Neuronal stem cell (in vitro differentiated cells): ENCODE measurements around the gene FBXO10.

ENCODE experiments used
- DNase-seq: peaks from one replicate; pipeline ENCODE4 v3.0.0-alpha.2; 2013; ENCODE audit warnings: low spot score
- H2AFZ ChIP-seq: one replicate; pipeline ENCODE4 v1.6.1; 2013; ENCODE audit warnings: mild to moderate bottlenecking, low read length, inconsistent platforms
- H2AK5ac ChIP-seq: 2 replicates; pipeline ENCODE4 v1.6.1; 2013; ENCODE audit warnings: low read depth, mild to moderate bottlenecking, inconsistent platforms, low read length, moderate library complexity, mixed read lengths
- H2BK120ac ChIP-seq: 2 replicates; pipeline ENCODE4 v1.6.1; 2013; ENCODE audit warnings: low read depth, mild to moderate bottlenecking, inconsistent platforms, low read length, moderate library complexity, mixed read lengths
- H2BK12ac ChIP-seq: one replicate; pipeline ENCODE4 v1.6.1; 2013; ENCODE audit warnings: low read length, inconsistent platforms
- H2BK15ac ChIP-seq: 2 replicates; pipeline ENCODE4 v1.6.1; 2013; ENCODE audit warnings: mild to moderate bottlenecking, low read length, inconsistent platforms, mixed read lengths
- H2BK5ac ChIP-seq: one replicate; pipeline ENCODE4 v1.6.1; 2013; ENCODE audit warnings: inconsistent platforms, mild to moderate bottlenecking, low read length, moderate library complexity
- H3K14ac ChIP-seq: one replicate; pipeline ENCODE4 v1.6.1; 2013; ENCODE audit warnings: low read length, inconsistent platforms
- H3K18ac ChIP-seq: 2 replicates; pipeline ENCODE4 v1.6.1; 2013; ENCODE audit warnings: low read length, inconsistent platforms
- H3K23ac ChIP-seq: 2 replicates; pipeline ENCODE4 v1.6.1; 2013; ENCODE audit warnings: low read depth, mild to moderate bottlenecking, mixed read lengths, low read length, inconsistent platforms; ENCODE audit not compliant: poor library complexity
- H3K27ac ChIP-seq: replicated peaks from 3 replicates; pipeline ENCODE4 v1.5.1; 2013; ENCODE audit warnings: low read length, inconsistent platforms
- H3K27me3 ChIP-seq, 3 experiments: 2 replicates each; pipeline ENCODE4 v1.6.1; 2013; ENCODE audit warnings: low read length in 3 of 3, mild to moderate bottlenecking in 2 of 3, inconsistent platforms in 1 of 3, low read depth in 1 of 3, mixed read lengths in 1 of 3, moderate library complexity in 1 of 3; ENCODE audit not compliant: control insufficient read depth in 3 of 3, insufficient read depth in 3 of 3
- H3K36me3 ChIP-seq, 2 donors: replicated peaks in 1 of 2; 2 replicates each; pipeline ENCODE4 v1.6.1; 2013; ENCODE audit warnings: low read length in 2 of 2; ENCODE audit not compliant: control insufficient read depth in 2 of 2, insufficient read depth in 2 of 2
- H3K4ac ChIP-seq: 2 replicates; pipeline ENCODE4 v1.6.1; 2013; ENCODE audit warnings: inconsistent platforms, mild to moderate bottlenecking, low read length, moderate library complexity
- H3K4me1 ChIP-seq, 2 donors: 1 replicate in 1 of 2; 2 replicates in 1 of 2; pipeline ENCODE4 v1.6.1; 2013; ENCODE audit warnings: low read length in 2 of 2, low read depth in 1 of 2; ENCODE audit not compliant: control insufficient read depth in 2 of 2, insufficient read depth in 1 of 2
- H3K4me2 ChIP-seq: one replicate; pipeline ENCODE4 v1.6.1; 2013; ENCODE audit warnings: mild to moderate bottlenecking, low read length, inconsistent platforms; ENCODE audit not compliant: insufficient read depth, poor library complexity, severe bottlenecking
- H3K4me3 ChIP-seq, 2 donors: 2 replicates each; pipeline ENCODE4 v1.5.1; 2013; ENCODE audit warnings: low read length in 2 of 2, mild to moderate bottlenecking in 2 of 2, inconsistent platforms in 1 of 2, moderate library complexity in 1 of 2
- H3K79me1 ChIP-seq: one replicate; pipeline ENCODE4 v1.6.1; 2013; ENCODE audit warnings: low read depth, mild to moderate bottlenecking, inconsistent platforms, low read length, moderate library complexity
- H3K9ac ChIP-seq: one replicate; pipeline ENCODE4 v1.6.1; 2013; ENCODE audit warnings: mild to moderate bottlenecking, low read depth, low read length, inconsistent platforms; ENCODE audit not compliant: poor library complexity
- H3K9me3 ChIP-seq, 2 donors: replicated peaks in 1 of 2; 2 replicates each; pipeline versions ENCODE3 to v1.6.1; 2013; ENCODE audit warnings: low read length in 2 of 2, mild to moderate bottlenecking in 2 of 2, inconsistent platforms in 1 of 2, low read depth in 1 of 2, mixed read lengths in 1 of 2, moderate library complexity in 1 of 2; ENCODE audit not compliant: control insufficient read depth in 2 of 2, insufficient read depth in 1 of 2
- H4K8ac ChIP-seq: one replicate; pipeline ENCODE4 v1.6.1; 2013; ENCODE audit warnings: low read depth, mild to moderate bottlenecking, inconsistent platforms, low read length, moderate library complexity
- H4K91ac ChIP-seq: one replicate; pipeline ENCODE4 v1.6.1; 2013; ENCODE audit warnings: low read length, low read depth, mild to moderate bottlenecking, inconsistent platforms; ENCODE audit not compliant: poor library complexity
- WGBS, 2 donors: extraction: QIAGEN DNeasy Blood & Tissue Kit; methylation state at CpG; one replicate each; pipeline ENCODE4 v1.1.7; 2013; ENCODE audit warnings: missing lambda C conversion rate in 2 of 2, mixed read lengths in 1 of 2; ENCODE audit not compliant: insufficient read length in 2 of 2, insufficient replicate concordance in 1 of 2; ENCODE audit errors: extremely low coverage in 2 of 2; 5-methylcytosine and 5-hydroxymethylcytosine counted together

The FBXO10 gene

DNA sequence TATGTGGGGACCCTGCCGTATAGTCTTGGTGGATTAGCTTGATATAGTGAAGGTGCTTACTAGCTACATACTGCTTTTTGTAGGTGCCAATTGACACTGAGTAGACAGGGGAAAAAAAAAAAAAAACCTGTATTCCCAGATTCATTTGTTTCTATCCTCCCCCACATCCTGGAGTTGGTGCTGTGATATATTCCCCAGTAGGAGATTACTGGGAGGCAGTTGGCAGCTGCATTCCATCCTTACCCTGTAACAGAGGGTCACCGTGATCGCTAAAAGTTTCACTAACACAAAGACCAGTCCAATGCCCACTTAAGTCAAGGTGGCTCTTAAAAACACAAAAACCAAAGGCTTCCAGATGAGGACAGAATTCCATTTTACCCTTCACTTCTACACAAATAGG lies 43.6 kb upstream of the FBXO10 start:
- H2BK120ac ChIP-seq, result no peak overlapping the region
- no peak overlapping the region for H3K18ac ChIP-seq
- peaks cover 0 to 18% of the 10 kb centered on the region in 2 donors for H3K4me1 ChIP-seq
- no peak overlapping the region for H3K4ac ChIP-seq
- H3K9ac ChIP-seq, result no peak overlapping the region
- no peak overlapping the region for H3K4me2 ChIP-seq
- H3K27ac ChIP-seq, result no peak overlapping the region
- H3K23ac ChIP-seq, result no peak overlapping the region
- no peak overlapping the region for H2BK12ac ChIP-seq
- DNase-seq, result no peak
- no peaks in the 10 kb centered on the region for H3K36me3 ChIP-seq
- H4K91ac ChIP-seq, result no peak overlapping the region
- H3K27me3 ChIP-seq, result peaks cover 0 to 54% (median 0%) of the 10 kb centered on the region in 3 experiments
- H3K79me1 ChIP-seq, result no peaks in the 10 kb centered on the region
- H3K14ac ChIP-seq, result no peak overlapping the region
- H2BK15ac ChIP-seq, result no peak overlapping the region
- no peak overlapping the region for H2AFZ ChIP-seq
- no peak overlapping the region for H2AK5ac ChIP-seq
- H3K9me3 ChIP-seq, result no peaks in the 10 kb centered on the region
- H4K8ac ChIP-seq, result no peak overlapping the region
- H2BK5ac ChIP-seq, result no peak overlapping the region
- H3K4me3 ChIP-seq, result no peak overlapping the region
- no CpG with 5 or more reads among the region's 3 CpGs for WGBS, 2 donors

DNA sequence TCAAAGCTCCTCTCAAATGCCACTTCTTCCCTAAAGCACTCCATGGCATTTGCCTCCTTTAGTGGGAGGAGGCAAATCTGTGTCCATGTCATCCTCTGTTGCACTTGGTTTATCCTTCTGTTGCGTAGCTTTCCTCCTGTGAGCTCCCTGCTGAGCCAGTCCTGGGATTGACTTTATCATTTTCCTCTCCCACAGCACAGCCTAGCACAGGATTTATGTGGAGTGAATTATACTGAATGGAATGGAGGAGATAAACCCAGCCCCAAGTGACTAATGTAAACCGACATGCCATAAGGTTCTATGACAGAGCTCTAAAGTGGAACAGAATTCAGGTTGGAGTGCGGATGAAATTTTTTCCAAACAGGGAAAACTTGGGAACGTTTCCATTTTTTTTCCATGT lies 42.6 kb upstream of the FBXO10 start:
- Histone ChIP-seq H2AK5ac (no peak overlapping the region), H4K91ac (no peak overlapping the region), H3K9me3 (no peaks in the 10 kb centered on the region), H2BK120ac (no peak overlapping the region), H2AFZ (no peak overlapping the region), H3K27me3 (peaks cover 0 to 55% (median 0%) of the 10 kb centered on the region in 3 experiments), H3K9ac (no peak overlapping the region), H3K4me2 (no peak overlapping the region), H3K36me3 (no peaks in the 10 kb centered on the region), H2BK5ac (no peak overlapping the region), H4K8ac (no peak overlapping the region), H3K4me1 (peaks cover 0 to 15% of the 10 kb centered on the region in 2 donors), H2BK12ac (no peak overlapping the region), H3K14ac (no peak overlapping the region), H3K27ac (no peak overlapping the region), H3K4ac (no peak overlapping the region), H2BK15ac (no peak overlapping the region), H3K18ac (no peak overlapping the region), H3K4me3 (no peak overlapping the region), H3K79me1 (no peaks in the 10 kb centered on the region), H3K23ac (no peak overlapping the region)
- DNase-seq, result no peak
- WGBS, 2 donors, result no CpG with 5 or more reads among the region's 4 CpGs

DNA sequence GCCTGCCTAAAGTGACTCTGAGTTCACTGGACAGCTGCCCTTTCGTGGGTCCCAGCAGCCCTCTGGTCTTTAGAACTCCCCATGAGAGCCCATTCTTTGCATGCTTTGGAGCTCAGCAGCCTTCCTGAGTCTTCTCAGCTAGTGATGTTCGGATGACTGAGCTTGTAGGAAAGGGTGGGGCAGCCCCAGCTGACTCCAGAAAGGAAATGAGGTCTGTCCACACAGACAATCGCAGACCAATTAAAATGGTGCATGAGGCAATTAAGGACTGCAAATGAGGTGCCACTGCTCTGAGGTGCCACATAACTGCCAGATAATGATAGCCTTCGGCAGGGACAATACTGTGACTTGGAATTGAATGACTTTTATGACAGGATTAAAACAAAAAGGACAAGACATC lies 41.7 kb upstream of the FBXO10 start:
- Histone ChIP-seq H2AK5ac (no peak overlapping the region), H4K91ac (no peak overlapping the region), H2BK5ac (no peak overlapping the region), H3K4ac (no peak overlapping the region), H3K79me1 (no peaks in the 10 kb centered on the region), H3K36me3 (no peaks in the 10 kb centered on the region), H3K18ac (no peak overlapping the region), H3K14ac (no peak overlapping the region), H2BK12ac (no peak overlapping the region), H3K4me2 (no peak overlapping the region), H3K4me3 (no peak overlapping the region), H3K27ac (peak overlapping the region; percentile 66), H3K23ac (no peak overlapping the region), H3K4me1 (peaks cover 0 to 15% of the 10 kb centered on the region in 2 donors), H2AFZ (no peak overlapping the region), H4K8ac (no peak overlapping the region), H3K9me3 (no peaks in the 10 kb centered on the region), H3K9ac (no peak overlapping the region), H3K27me3 (peaks cover 0 to 56% (median 0%) of the 10 kb centered on the region in 3 experiments), H2BK15ac (no peak overlapping the region), H2BK120ac (no peak overlapping the region)
- WGBS, 2 donors, result no CpG with 5 or more reads among the region's 4 CpGs
- DNase-seq, result peak; percentile 74

DNA sequence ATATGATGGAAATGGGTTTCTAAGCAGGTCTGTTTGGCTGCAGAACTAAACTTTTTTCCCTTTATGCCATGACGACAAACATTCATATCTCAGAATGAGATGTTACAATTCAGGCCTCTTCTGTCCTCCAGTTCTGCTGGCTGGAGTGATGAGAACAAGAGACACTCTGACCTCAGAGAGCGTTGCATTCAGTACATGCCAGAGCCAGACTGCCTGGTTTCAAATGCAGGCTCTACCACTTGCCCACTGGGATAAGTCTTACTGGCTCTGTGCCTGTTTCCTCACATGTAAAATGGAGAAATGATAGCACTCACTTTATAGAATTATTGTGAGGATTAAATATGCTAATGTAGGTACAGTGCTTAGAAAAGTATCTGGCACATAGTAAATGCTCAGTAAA lies 41.0 kb upstream of the FBXO10 start:
- Histone ChIP-seq H2BK12ac (no peak overlapping the region), H2BK5ac (no peak overlapping the region), H2AFZ (no peak overlapping the region), H3K9ac (no peak overlapping the region), H3K4me1 (peaks cover 0 to 15% of the 10 kb centered on the region in 2 donors), H3K23ac (no peak overlapping the region), H2AK5ac (no peak overlapping the region), H3K14ac (no peak overlapping the region), H3K4ac (no peak overlapping the region), H3K4me2 (no peak overlapping the region), H2BK15ac (no peak overlapping the region), H4K91ac (no peak overlapping the region), H4K8ac (no peak overlapping the region), H3K79me1 (no peaks in the 10 kb centered on the region), H3K9me3 (no peaks in the 10 kb centered on the region), H3K27ac (peak overlapping the region; percentile 66), H2BK120ac (no peak overlapping the region), H3K18ac (no peak overlapping the region), H3K36me3 (no peaks in the 10 kb centered on the region), H3K4me3 (no peak overlapping the region), H3K27me3 (peaks cover 0 to 56% (median 0%) of the 10 kb centered on the region in 3 experiments)
- WGBS, 2 donors, result no CpG with 5 or more reads among the region's 2 CpGs
- no peak for DNase-seq
